A549 treated with ZK216348 at 1 μM for 4 hours (cell line): ENCODE measurements around the gene APOC3. TPM values are rescaled to one million over a fixed set of nuclear protein-coding genes. Genes with fewer than 3 reads are reported as not detected.

Experiments used
- total RNA-seq: library from RNA; stranded (reverse); fragments of 200-300 nt; extraction: Qiagen RNA extraction; gene quantifications from 5 replicates; pipeline ENCODE4 v1.2.3, GENCODE V29; 2022; ENCODE audit warnings: low read depth

Gene APOC3
- not detected in 5 replicates for total RNA-seq

GRCh38 chr11:116829525-116830183 lies at the start of gene APOC3:
Gene APOC3, plus strand, starts transcription at chr11:116829907. Its CDS starts 676 bp downstream, at chr11:116830583.

GRCh38 chr11:116787786-116788486 lies 41.8 kb upstream of the APOC3 start, which contains the start of gene ZPR1:
Gene ZPR1, minus strand, starts transcription at chr11:116788023. Its CDS starts 33 bp downstream, at chr11:116787990.

GRCh38 chr11:116791813-116792143 lies 37.9 kb upstream of the APOC3 start, which contains the start of gene APOA5:
Gene APOA5, minus strand, starts transcription at chr11:116791879. Its CDS starts 19 bp downstream, at chr11:116791860.

GRCh38 chr11:116823031-116823843 lies 6.5 kb upstream of the APOC3 start, which contains the start of gene APOA4:
Gene APOA4, minus strand, starts transcription at chr11:116823304. Its CDS starts 113 bp downstream, at chr11:116823191.

GRCh38 chr11:116837231-116838091 lies 7.8 kb downstream of the APOC3 start, which contains the start of gene APOA1:
Gene APOA1, minus strand, starts transcription at chr11:116837622. Its CDS starts 235 bp downstream, at chr11:116837387.

Other genes starting within 250 kb of the APOC3 start
- 11.2 to 12.9 TPM (median 11.5 TPM) in 5 replicates for gene BUD13, start 56.9 kb upstream of the APOC3 start, total RNA-seq
- gene ZPR1, start 41.9 kb upstream of the APOC3 start, total RNA-seq: 51.0 to 57.5 TPM (median 52.5 TPM) in 5 replicates
- not detected in 5 replicates for gene APOA5, start 38.0 kb upstream of the APOC3 start, total RNA-seq
- not detected in 5 replicates for gene APOA4, start 6.6 kb upstream of the APOC3 start, total RNA-seq
- 0.24 to 0.42 TPM (median 0.27 TPM) in 3 of 5 replicates, not detected in the others for gene APOA1, start 7.7 kb downstream of the APOC3 start, total RNA-seq